Measurements from ENCODE around the gene CACNA2D4. TPM values are rescaled to one million over a fixed set of nuclear protein-coding genes. Genes with fewer than 3 reads are reported as not detected.
A peak's percentile ranks its signal among the peaks of the same experiment; 100 is the strongest.

Gene CACNA2D4
- total RNA-seq, 1 donor from 2014 or later, result not detected

DNA sequence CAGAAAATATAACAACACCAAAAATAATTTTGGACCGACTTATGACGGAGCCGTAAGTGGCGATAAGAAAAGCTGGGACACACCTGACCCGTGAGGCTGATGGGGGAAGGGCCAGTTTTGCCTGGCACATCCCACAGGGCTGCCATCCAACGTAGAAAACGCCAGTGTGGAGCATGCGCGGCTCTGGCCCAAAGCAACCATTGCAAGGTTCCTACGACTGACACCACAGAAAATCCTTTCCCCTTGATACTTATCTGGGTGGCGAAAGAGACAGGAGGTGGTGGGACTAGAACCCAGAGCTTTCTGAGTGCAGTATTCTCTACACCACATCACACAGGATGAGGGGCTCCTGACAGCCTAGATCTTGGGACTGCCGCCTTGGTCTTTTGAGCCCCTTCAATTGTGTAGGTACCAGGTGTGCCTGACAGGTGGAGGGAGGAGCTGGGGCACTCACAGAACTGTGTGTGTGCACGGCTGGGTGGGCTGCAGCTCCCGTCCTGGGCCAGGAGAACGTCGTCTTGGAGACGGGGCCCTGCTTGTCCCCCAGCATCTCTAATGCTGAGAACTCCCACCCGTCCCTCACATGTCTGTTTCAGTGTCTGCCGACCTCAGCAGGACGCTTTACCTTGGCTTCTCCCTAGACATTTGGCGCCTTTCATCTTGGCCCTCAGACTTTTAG, 17.4 kb upstream of the CACNA2D4 start:
- Mint-ChIP-seq H3K36me3 (ENCODE audit: unreplicated experiment) (no peaks in the 10 kb centered on the region), H3K4me3 (ENCODE audit: unreplicated experiment) (no peak overlapping the region), H3K27ac (ENCODE audit: unreplicated experiment) (no peak overlapping the region), H3K4me1 (ENCODE audit: low read depth, unreplicated experiment) (peaks cover 14% of the 10 kb centered on the region), H3K27me3 (ENCODE audit: unreplicated experiment) (peaks cover 9% of the 10 kb centered on the region), H3K9me3 (ENCODE audit: unreplicated experiment) (peaks cover 5% of the 10 kb centered on the region)
- TF ChIP-seq, protein P1, sequence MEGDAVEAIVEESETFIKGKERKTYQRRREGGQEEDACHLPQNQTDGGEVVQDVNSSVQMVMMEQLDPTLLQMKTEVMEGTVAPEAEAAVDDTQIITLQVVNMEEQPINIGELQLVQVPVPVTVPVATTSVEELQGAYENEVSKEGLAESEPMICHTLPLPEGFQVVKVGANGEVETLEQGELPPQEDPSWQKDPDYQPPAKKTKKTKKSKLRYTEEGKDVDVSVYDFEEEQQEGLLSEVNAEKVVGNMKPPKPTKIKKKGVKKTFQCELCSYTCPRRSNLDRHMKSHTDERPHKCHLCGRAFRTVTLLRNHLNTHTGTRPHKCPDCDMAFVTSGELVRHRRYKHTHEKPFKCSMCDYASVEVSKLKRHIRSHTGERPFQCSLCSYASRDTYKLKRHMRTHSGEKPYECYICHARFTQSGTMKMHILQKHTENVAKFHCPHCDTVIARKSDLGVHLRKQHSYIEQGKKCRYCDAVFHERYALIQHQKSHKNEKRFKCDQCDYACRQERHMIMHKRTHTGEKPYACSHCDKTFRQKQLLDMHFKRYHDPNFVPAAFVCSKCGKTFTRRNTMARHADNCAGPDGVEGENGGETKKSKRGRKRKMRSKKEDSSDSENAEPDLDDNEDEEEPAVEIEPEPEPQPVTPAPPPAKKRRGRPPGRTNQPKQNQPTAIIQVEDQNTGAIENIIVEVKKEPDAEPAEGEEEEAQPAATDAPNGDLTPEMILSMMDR (IDR thresholded peaks at IDR 0.05; ENCODE audit: partially characterized antibody, unreplicated experiment), result no peak
- no peak for DNase-seq

DNA sequence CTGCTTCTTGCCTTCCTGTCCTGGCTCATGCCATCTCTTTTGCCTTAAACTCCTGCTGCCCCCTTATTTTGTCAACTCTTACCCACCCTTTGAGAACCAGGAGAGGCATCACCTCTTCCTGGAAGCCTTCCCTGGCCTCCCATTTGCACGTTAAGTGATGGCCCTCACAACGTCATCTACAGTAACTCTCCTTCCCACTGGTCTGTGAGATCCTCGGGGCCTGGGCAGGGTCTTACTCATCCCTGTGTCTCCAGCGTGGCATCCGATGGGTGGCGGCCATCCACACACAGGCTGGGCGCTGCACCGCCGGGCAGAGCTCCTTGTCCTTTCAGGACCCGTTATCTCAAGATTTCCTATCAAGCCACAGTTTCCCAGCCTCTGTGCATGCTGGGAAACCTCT, 16.8 kb upstream of the CACNA2D4 start:
- Mint-ChIP-seq H3K4me3 (ENCODE audit: unreplicated experiment) (no peak overlapping the region), H3K36me3 (ENCODE audit: unreplicated experiment) (no peaks in the 10 kb centered on the region), H3K27me3 (ENCODE audit: unreplicated experiment) (peaks cover 9% of the 10 kb centered on the region), H3K9me3 (ENCODE audit: unreplicated experiment) (peaks cover 5% of the 10 kb centered on the region), H3K4me1 (ENCODE audit: low read depth, unreplicated experiment) (peaks cover 14% of the 10 kb centered on the region), H3K27ac (ENCODE audit: unreplicated experiment) (peak overlapping the region; percentile 53)
- DNase-seq, result no peak
- TF ChIP-seq, protein P1 (IDR thresholded peaks at IDR 0.05; ENCODE audit: partially characterized antibody, unreplicated experiment), result no peak

DNA sequence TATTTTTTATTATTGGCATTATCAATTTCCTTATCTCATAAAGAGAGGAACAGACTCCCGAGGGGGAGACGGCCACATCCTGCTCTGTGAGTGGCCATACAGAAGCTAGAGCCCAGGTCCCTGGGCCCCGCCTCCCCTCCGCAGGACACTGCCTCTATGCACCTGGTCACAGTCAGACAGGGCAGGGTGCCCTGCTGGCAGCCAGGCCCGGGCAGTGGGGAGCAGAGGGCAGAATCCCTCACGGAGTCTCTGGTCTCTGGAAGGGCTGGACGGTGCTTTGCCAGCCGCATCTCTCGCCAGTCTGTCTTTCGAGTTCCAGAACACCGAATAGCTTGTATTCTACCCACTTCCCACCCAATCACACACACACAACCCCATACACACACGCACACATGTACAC, 16.4 kb upstream of the CACNA2D4 start:
- peaks cover 3% of the 10 kb centered on the region for H3K9me3 Mint-ChIP-seq (ENCODE audit: unreplicated experiment)
- peaks cover 9% of the 10 kb centered on the region for H3K27me3 Mint-ChIP-seq (ENCODE audit: unreplicated experiment)
- H3K27ac Mint-ChIP-seq (ENCODE audit: unreplicated experiment), result peak overlapping the region; percentile 53
- peaks cover 13% of the 10 kb centered on the region for H3K4me1 Mint-ChIP-seq (ENCODE audit: low read depth, unreplicated experiment)
- H3K4me3 Mint-ChIP-seq (ENCODE audit: unreplicated experiment), result no peak overlapping the region
- no peak for DNase-seq
- TF ChIP-seq, protein P1 (IDR thresholded peaks at IDR 0.05; ENCODE audit: partially characterized antibody, unreplicated experiment), result no peak
- H3K36me3 Mint-ChIP-seq (ENCODE audit: unreplicated experiment), result no peaks in the 10 kb centered on the region

DNA sequence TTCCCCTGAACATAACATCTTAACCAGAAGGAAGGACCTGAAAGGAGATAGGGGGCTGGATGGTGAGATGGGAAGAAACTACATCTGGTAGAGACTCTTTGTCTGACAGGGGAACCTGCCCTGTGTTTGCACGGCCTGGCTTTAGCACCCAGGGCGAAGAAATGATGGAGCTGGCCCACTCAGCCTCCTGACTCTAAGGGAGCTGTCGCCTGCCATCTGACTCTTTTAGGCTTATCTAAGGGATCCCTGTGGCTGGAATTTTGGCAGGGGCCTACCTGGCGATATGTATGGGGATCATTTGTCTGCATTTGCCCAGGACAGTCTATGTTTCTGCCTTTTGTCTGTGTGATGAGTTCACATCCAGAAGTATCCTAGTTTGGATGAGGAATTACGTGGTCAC, 15.6 kb upstream of the CACNA2D4 start:
- Mint-ChIP-seq H3K4me1 (ENCODE audit: low read depth, unreplicated experiment) (peaks cover 10% of the 10 kb centered on the region), H3K36me3 (ENCODE audit: unreplicated experiment) (no peaks in the 10 kb centered on the region), H3K27ac (ENCODE audit: unreplicated experiment) (no peak overlapping the region), H3K27me3 (ENCODE audit: unreplicated experiment) (peaks cover 9% of the 10 kb centered on the region), H3K4me3 (ENCODE audit: unreplicated experiment) (no peak overlapping the region), H3K9me3 (ENCODE audit: unreplicated experiment) (peaks cover 3% of the 10 kb centered on the region)
- DNase-seq, result no peak
- TF ChIP-seq, protein P1 (IDR thresholded peaks at IDR 0.05; ENCODE audit: partially characterized antibody, unreplicated experiment), result no peak

DNA sequence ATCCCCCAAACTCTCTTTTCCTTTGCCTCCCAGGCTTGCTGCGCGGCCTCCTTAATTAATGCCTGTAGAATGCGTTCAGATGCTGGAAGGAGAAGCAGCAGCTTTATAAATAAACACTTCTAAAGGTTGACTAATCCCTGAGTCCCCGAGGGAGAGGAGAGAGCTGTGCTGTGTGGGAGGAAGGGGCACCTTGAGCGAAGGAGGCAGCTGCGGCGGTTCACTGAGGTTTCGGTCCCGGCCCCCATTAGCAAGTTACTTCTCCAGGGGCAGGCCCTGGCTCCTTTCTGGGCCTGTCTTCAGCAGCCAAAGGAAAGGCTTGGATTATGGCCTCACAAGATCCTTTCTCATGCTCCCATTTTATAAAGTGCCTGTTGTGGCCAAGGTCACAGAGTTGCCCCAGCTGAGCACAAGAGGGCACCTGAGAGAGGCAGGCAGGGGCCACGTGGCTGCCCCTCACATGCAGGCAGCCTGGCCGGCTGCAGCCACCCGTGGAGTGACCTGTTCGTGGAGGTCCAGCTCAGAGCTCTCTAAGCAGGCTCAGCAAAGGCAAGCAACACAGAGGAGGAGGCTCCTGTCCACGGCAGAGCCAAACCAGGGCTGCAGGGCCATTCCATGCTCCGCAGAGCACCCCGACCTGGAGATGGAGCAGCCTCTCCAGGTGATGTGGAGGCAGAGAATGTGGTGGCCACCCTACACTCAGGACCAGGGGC, 15.0 kb upstream of the CACNA2D4 start:
- TF ChIP-seq, protein P1 (IDR thresholded peaks at IDR 0.05; ENCODE audit: partially characterized antibody, unreplicated experiment), result no peak
- no peak for DNase-seq
- Mint-ChIP-seq H3K36me3 (ENCODE audit: unreplicated experiment) (no peaks in the 10 kb centered on the region), H3K4me1 (ENCODE audit: low read depth, unreplicated experiment) (peaks cover 10% of the 10 kb centered on the region), H3K27me3 (ENCODE audit: unreplicated experiment) (peaks cover 9% of the 10 kb centered on the region), H3K4me3 (ENCODE audit: unreplicated experiment) (no peak overlapping the region), H3K9me3 (ENCODE audit: unreplicated experiment) (peaks cover 3% of the 10 kb centered on the region), H3K27ac (ENCODE audit: unreplicated experiment) (no peak overlapping the region)
